Stimulated activated naive CD4-positive, alpha-beta T cell treated with Interleukin-2 at 50 U/mL for 16 hours (primary cell): Measurements from ENCODE around the gene POLR1A.

Experiments used
- DNase-seq: peaks from one replicate; lab custom pipeline; 2025; lab: John Stamatoyannopoulos, UW

POLR1A gene

DNA sequence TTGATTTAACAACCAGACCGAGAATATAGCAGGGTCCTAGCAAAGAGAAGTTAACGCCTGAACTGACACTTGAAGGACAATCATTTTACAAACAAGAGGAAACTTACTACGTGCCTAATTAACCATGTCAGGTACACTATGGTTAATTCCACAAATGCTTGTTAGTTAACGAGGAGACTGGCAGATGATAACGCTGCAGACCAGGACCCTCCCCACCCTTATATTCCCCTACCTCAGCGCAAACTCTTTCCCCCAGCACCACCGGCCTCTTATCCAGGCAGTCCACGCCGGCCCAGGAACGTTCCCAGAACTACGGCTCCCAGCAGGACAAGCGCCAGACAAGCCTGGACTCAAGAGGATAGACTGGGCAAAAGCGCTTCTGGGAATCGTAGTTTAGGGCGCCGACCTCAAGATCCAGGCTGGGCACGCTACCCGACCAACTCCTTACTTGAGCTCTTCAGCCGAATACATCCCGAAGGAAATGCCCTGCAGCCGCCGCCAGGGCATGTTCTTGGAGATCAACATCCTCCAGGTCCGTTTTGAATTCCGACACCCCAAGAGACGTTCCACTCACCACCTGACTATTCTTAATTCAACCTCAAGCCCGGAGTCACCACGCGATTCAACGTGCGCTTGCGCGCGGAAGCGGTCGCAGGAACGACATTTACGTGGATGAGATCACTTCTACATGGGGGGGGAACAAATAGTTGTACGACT, at the start of gene POLR1A:
Gene POLR1A, minus strand, starts transcription at position 635 of the 717 bp plus-strand sequence. Its CDS starts 110 bp downstream, at position 525.
- peak; percentile 81 for DNase-seq

DNA sequence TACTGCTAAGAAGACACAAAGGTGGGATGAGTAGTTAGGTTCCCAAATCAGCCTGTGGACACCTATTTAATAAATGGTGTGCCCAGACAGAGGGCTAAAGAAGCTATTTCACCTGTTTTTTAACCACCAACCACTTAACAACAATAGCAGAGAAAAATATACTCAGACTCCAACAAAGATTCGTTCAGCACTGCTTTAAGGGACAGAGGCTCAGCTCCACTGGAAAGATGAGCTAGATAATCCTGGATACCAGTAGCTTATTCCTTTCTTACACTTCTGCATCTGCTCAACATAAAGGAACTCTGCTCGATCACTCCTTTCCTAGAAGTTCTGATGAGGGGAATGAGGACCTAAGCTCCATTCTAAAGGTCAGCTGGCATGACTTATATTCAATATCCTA, 44.8 kb upstream of the POLR1A start:
- no peak for DNase-seq

DNA sequence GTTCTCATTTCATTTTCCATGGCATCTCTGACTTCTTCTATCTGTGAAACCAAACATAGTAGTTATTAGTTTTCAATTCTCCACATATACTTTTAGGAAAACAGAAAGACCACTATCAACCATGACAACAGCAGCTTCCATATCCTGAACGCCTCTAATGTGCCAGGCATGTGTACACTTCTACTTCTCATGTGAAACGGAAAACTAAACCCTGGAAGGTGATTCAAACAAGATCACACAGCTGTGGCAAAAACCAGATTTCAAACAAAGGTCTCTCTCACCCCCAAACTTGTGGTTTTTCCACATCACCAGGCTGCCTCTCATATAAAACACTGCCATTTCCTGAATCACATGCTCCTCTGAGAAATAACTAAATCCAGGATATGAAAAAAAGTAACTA, 42.1 kb upstream of the POLR1A start:
- DNase-seq, result no peak

DNA sequence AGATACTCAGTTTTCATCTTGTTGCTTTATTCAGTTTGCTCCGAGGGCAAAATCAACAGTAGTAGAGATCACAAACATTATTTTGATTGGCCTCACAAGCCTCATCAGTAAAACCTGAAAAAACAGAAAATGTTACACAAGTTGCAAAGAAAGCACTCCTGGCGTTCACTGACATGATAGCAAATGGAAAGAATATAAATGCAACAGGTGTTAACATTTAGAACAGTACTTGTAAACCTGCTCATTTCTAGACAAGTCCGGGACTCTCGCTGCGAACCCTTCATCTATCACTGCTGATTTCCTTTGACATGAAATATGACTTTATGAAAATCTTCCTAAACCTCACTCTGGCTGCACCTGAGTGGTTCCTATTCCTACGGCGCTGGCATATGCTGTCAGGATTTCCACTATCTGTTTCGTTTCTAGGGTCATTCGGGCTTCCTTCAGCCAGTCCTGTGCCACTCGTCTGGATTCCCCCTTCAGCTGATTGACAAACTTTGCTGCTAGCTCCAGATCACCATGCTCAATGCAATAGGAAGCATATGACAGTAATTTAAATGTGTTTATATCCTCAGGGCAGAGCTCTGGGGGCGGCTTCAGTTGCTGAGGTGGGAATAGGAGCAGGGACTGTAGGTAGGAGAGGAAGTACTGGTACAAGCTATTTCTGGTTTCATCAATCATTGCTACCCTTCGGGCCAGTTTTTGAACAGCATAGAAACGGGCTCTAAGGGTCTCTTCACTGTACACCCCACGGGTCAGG, 38.4 kb upstream of the POLR1A start:
- no peak for DNase-seq

DNA sequence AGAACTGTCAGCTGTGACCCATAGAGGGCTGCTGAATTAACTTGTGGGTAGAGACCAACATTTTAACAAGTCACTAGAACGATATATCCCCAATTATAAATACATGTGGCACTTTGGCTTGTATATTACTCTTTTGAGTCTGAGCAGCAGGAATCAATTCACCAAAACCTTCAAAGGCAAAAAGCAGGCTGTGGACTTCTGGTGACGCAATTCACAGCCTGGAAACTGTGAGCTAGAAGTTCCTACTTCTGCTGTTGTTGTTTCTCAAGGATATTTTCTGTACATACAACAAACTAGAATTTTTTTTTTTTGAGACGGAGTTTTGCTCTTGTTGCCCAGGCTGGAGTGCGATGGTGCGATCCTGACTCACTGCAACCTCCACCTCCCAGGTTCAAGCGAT, 37.6 kb upstream of the POLR1A start:
- no peak for DNase-seq

DNA sequence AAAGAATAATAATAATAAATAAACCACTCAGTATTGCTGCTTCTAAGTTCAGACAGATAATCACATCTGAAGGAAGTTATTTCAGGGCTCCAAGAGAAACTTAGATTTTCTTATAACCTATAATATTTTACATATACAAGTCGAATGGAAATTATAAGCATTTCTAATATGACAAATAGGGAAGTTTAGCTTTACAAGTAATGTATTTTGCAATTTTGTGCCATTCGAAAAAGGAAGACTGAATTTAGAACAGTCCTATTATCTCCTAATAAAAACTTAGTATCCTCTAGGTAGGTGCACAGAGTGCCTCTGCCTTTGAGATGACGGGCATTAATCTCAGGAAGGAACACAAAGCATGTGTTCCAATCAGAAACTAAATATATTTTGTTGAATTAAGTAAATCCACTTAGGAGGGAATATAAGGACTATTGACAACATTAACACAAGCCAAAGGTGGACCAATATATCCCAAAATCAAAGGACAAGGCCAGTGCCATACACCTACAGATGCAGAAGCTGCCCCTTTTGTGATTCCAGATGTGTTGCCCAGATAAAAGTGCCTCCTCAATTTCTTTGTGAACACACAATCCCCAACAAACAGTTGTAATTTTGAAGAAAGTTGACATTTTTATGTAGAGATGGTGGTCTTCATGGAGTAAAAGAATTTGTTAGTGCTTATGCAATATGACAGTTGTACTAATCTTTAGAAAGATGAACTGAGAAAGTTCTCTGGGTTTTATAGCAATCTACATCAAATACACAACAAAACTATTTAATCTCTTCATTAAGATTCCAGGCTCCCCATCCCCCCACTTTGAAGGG, 37.0 kb upstream of the POLR1A start:
- DNase-seq, result no peak

DNA sequence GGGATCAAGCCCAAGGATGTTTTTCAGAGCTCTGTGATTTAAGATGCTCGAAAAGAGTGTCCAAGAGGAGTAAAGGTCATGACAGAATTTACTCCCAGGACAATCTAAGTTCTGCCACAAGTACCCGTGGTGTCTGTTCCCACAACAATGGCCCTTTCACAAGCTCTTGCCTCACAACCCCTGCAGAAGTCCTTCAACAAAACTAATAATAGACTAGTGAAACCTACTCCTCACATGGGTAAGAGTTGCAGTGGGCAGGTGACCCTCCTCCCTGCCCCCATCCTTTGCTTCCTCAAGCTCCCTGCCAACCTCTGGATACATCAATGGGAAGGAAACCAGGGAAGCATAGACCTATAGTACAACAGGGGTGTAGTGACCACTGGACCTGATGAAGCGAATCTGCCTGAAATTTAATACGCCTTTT, 35.3 kb upstream of the POLR1A start:
- DNase-seq, result no peak

DNA sequence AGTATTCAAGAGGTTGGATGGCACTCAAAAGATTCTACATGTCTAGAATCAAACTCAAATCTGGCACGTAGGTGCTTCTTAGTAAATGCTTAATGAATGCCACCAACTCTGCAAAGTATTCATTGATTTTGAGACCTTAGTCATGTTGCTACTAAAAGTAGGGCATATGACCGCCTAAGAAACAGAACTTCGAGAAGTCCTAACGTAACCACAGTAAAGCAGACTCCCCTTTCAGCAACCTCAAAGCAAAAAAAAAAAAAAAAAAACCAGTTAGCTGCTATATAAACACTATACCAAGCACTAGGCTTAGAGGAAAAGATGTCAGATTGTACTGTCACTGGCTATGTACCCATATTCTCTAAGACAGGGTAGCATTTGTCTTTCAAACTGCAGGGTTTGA, 34.3 kb upstream of the POLR1A start:
- DNase-seq, result no peak

DNA sequence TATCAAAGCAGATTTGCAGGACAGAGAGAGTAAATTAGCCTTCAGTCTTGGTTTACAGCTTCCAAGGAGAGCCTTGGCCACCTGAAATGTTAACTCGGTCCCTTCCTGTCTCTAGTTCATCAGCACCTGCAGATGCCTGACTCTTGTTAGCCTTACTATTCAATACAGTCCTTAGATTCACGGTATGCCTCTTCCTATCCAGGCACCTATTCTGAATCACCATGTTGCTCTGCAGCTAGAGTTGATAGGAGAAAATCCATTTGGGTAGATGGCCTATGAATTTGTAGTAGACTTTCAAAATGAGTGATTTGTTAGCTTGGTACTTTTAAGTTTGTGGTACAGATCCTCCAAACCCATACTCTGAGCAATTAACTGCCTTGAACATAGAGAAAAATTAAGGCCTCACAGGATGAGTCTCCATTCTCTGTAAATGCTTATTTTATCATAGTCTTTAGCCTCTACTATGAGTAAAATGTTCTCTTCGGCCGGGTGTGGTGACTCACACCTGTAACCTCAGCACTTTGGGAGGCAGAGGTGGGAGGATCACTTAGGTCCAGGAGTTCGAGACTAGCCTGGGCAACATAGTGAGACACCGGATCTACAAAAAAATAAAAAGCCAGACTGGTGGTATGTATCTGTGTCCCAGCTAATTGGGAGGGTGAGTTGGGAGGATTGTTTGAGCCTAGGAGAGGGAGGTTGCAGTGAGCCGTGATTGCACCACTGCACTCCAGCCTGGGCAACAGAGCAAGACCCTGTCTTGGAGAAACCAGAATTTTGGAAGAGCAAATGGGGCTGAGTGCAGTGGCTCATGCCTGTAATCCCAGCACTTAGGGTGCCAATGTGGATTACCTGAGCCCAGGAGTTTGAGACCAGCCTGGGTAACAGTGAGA, 33.3 kb upstream of the POLR1A start:
- no peak for DNase-seq

DNA sequence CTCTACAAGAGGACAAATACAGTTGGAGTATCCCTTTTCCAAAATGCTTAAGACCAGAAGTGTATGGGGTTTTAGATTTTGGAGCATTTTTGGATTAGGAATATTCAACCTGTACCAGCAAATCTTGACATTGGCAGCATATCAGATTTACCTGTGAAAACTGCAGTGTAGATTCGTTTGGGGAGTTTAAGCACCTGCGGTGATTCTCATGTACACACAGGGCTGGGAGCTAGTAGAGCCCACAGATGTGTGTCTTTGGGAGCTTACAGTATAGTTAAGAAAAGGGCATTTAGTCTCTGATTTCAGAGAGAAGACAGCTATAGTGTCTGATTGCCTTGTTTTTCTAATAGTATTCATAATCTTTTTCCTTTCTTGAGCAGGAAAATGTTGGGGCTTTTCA, 30.5 kb upstream of the POLR1A start:
- no peak for DNase-seq

DNA sequence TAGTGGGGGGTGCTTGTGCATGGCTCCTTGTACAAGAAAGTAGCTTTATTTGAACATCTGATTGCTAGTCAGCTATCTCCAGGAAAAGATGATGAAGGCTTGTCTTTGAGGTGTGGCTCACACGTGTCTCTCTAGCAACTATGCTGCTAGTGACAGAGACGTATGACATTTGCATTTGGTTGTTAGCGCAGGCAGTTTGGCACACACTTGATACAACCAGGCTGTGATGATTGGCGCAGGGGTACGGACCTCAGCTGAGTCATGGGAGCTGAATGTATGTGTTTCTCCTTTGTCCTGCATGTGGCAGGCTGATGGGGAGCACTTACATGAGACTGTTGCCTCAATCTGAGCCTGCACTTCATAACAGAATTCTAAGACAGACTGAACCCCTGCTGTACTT, 30.0 kb upstream of the POLR1A start:
- DNase-seq, result no peak

DNA sequence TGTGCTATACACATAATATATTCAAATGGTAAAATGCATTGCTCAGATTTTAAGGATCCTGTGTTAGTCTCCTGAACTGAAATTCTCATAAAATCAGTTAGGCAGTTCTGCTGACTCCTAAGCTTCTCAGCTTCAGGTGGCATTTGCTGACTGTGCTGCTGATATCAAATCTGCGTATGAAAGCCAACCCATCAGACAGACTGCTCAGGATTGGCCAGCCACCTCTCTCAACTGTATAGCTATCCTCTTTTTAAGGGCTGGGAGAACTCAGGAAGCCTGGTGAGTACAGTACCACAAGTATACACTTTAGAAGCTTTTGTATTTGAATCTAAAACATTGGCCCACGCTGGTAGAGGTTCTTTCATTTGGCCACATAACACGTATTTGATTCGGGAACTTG, 29.0 kb upstream of the POLR1A start:
- DNase-seq, result no peak

DNA sequence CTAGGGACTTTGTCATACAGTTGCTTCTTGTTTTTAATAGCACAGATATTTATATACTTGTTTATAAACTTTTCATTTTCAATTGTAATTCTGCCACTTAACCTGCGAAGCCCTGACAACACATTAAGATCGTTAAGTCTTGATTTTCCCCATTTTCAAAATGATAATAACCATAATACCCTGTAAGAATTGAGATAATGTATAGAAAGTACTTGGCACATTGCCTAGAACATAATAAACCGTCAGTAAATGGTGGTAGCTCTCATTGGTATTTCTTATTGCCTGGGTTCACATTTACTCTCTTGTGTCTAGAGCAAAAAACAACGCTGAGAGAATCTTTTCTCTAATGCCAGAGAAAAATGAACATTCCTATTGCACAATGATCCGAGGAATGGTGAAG, 19.0 kb upstream of the POLR1A start:
- no peak for DNase-seq

DNA sequence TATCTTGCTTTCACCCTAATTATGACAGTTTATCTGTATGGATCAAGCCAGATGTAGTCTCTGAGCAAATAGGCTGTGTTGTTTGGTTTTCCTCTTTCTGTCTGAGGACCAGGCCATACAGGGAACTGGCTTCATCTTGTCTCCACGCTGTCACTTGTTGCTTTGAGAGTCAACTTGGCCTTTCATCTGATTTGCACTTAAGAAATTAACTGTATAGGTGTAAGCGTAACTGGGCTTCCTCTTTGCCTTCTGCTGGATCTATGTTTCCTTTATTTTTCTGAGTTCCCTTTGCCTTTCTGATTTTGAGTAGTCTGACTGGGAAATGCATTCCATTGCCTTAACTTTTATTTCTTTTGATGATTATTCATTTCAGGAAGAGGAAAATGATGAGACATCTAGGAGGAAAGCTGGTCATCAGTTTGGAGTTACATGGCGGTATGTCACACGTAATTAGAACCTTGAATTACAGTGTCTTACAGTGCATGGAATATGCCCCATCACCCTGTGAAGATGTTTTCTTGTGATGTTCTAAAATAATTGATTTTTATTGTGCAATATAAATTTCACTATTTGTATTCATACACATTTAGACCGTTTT, 17.7 kb upstream of the POLR1A start:
- no peak for DNase-seq

DNA sequence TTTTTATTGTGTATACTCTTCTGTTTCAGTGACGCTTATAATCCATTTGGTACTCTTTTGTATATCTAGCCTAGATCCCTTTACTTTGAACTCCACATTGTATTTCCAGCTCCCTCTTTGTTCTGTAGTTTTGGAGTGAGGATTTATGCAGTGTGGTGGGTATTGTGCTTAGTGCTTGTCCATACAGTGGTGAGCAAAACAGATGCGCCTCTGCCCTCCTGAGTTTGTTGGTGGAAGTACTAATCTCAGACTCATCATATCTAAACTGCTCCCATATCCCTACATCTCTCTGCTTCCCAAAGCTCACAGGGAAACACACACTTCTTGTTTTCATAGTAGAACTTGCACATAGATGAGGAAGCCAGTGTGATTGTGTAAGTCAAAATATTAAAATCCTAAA, 12.4 kb upstream of the POLR1A start:
- no peak for DNase-seq

DNA sequence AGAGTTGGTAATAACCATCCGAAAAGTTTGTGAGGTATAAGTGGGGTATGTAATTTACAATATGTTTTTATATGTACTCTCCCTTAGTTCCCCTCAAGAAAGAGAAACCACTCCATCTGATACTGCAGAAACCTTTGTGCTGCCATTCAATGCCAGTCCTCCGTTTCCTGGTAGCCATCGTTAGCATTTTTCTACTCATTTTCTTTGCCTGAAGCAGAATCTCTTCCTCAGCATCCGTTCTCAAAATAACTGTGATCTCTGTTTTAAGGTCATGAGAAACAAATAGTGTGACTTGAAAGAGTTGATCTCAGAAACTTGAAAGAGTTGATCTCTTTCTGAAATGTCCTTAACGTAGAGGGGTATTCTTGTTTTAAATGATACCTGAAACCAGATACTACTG, 1.3 kb upstream of the POLR1A start:
- DNase-seq, result no peak

DNA sequence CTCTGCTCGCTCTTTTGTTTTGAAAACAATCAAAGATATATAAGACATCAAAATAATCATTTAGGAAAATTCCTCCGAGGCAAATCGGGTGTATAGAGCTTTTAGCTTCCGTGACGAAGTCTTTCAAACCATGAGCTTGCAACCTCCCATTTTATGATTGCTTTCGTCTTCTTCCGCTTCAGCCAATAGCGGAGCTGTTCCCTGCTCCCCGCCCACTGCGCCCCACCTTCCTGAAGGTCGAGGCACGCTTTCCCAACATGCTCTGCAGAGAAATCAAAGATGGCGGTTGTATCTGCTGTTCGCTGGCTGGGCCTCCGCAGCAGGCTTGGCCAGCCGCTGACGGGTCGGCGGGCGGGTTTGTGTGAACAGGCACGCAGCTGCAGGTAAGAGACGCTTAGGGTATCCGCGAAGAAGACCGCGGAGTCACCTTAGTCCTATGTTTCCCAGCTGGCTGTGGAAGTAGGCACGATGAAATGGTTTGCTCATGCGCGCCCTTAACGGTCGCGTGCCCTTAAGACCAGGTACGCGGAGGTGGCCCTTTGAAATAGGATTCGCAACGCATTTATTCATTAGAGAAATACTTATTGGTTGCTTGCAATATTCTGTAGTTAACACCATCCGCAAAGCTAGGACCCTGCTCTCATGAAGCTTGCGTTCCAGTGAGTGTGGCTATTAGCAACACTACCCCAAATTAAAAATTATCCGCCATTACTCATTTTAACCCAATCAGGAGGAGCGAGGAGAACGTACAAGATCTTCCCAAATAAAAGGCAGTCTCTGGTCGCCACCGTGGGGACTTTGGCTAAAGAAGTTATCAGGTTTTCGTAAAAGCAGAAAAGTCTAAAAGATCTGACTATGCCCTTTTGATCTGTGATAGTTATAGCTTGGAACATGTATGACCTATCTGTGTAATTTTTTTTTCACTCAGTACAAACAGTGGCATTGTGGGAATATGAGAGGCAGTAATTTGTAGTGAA, 571 bp upstream of the POLR1A start, which contains the start of gene PTCD3:
Gene PTCD3, plus strand, starts transcription at position 267 of the 977 bp plus-strand sequence. Its CDS starts 13 bp downstream, at position 280.
- peak; percentile 96 for DNase-seq

DNA sequence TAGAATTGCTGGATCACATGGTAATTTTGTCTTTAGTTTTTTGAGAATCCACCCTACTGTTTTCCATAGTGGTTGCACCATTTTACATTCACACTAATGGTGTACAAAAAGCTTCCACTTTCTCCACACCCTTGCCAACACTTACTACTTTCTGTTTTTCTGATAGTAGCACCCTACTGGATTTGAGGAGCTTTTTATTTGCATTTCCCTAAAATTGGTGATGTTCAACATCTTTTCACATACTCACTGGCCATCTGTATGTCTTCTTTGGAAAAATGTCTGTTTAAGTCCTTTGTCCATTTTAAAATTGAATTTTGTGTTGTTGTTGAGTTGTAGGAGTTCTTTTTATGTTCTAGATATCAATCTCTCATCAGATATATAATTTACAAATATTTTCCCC, 3.5 kb downstream of the POLR1A start:
- no peak for DNase-seq

DNA sequence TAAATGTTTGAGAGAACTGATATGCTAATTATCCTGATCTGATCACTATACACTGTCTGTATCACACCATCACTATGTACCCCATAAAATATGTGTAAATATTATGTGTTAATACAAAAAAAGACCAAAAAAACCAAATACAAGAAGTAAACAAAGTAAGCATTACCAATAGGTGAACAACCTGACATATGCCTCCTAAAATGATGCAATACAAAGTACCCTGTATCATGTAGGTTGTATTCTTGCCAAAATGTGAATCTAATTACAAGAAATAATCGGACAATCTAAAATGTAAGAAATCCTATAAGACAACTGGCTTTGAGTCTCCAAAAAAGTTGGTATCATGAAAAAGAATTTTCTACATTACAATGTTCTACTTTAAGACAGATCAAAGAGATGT, 7.8 kb downstream of the POLR1A start:
- no peak for DNase-seq
